HL-60 (cell line): ENCODE data around the gene JMJD4.

Source experiments
- DNase-seq, 2 experiments: peaks; one replicate each; pipeline ENCODE4 v3.0.0-alpha.2; 2010 to 2020; ENCODE audit warnings: low read depth in 1 of 2, low spot score in 1 of 2
- H3K27ac ChIP-seq: fragments of 250-450 bp; sonication (Bioruptor Pico); replicated peaks from 2 replicates; pipeline ENCODE4 v1.5.1; 2020; ENCODE audit warnings: mild to moderate bottlenecking, moderate library complexity
- H3K27me3 ChIP-seq: fragments of 250-450 bp; sonication (Bioruptor Pico); 2 replicates; pipeline ENCODE4 v1.5.1; 2021; ENCODE audit warnings: mild to moderate bottlenecking, moderate library complexity; ENCODE audit not compliant: insufficient read depth, poor library complexity, severe bottlenecking
- H3K4me3 ChIP-seq: replicated peaks from 2 replicates; pipeline ENCODE4 v1.5.1; 2011; ENCODE audit warnings: mild to moderate bottlenecking, control low read depth, low read length; ENCODE audit not compliant: insufficient read depth
- GABPA ChIP-seq: IDR thresholded peaks from 2 replicates; pipeline ENCODE4 v1.6.1; 2012; ENCODE audit warnings: low read depth
- POLR2AphosphoS5 ChIP-seq: IDR thresholded peaks from 2 replicates; pipeline ENCODE4 v1.6.1; 2012; ENCODE audit warnings: low read depth
- SPI1 ChIP-seq: IDR thresholded peaks from 2 replicates; pipeline ENCODE4 v1.6.1; 2012; ENCODE audit warnings: low read depth, mild to moderate bottlenecking, borderline replicate concordance
- TF ChIP-seq, protein P1 (sequence below): IDR thresholded peaks from 2 replicates; pipeline ENCODE4 v1.6.1; 2012; ENCODE audit warnings: low read depth; ENCODE audit not compliant: insufficient replicate concordance
- TF ChIP-seq, protein P2 (sequence below): IDR thresholded peaks from one replicate; pipeline ENCODE4 v1.5.1; 2011; ENCODE audit warnings: low read length, control low read depth, inconsistent platforms; ENCODE audit not compliant: insufficient read depth

The JMJD4 gene

DNA sequence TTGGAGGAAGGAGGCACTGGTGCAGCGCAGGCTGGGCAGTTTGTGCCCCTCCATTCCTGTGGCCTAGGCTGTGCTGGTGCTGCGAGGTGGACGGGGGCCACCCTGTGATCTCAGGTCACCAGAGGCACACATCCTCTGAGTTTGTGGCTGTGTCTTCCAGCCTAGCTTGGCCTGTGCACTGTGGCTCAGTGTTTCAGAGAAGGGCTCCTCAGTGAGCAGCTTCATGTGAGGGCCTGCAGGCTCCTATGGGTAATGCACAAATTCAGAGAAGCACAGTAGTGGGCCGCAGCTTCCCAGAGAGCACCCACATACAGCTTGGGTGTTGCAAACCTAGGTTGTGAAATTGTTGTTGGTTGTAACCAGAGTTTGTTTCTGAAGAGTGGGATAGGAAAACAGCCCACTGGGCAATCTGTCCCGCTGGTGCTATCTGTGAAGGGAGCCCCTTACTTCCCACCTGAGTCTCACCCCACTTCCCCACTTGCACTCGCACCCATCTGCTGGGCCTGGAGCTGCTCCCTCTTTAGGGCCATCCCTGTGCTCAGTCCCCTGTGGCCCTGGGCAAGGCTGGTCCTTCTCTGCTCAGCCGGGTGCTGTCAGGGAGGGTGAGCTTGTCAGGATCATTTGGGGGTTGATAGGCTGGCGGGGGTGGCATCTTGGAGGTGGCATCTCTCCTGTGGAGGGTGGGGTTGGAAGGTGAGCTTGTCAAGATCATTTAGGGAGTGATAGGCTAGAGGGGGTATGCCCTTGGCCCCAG, 30.3 kb upstream of the JMJD4 start:
- no peak overlapping the region for H3K27ac ChIP-seq
- no peaks in the 10 kb centered on the region for H3K27me3 ChIP-seq
- no peak overlapping the region for H3K4me3 ChIP-seq
- TF ChIP-seq POLR2AphosphoS5 (no peak), SPI1 (no peak), GABPA (no peak)
- TF ChIP-seq, protein P1, sequence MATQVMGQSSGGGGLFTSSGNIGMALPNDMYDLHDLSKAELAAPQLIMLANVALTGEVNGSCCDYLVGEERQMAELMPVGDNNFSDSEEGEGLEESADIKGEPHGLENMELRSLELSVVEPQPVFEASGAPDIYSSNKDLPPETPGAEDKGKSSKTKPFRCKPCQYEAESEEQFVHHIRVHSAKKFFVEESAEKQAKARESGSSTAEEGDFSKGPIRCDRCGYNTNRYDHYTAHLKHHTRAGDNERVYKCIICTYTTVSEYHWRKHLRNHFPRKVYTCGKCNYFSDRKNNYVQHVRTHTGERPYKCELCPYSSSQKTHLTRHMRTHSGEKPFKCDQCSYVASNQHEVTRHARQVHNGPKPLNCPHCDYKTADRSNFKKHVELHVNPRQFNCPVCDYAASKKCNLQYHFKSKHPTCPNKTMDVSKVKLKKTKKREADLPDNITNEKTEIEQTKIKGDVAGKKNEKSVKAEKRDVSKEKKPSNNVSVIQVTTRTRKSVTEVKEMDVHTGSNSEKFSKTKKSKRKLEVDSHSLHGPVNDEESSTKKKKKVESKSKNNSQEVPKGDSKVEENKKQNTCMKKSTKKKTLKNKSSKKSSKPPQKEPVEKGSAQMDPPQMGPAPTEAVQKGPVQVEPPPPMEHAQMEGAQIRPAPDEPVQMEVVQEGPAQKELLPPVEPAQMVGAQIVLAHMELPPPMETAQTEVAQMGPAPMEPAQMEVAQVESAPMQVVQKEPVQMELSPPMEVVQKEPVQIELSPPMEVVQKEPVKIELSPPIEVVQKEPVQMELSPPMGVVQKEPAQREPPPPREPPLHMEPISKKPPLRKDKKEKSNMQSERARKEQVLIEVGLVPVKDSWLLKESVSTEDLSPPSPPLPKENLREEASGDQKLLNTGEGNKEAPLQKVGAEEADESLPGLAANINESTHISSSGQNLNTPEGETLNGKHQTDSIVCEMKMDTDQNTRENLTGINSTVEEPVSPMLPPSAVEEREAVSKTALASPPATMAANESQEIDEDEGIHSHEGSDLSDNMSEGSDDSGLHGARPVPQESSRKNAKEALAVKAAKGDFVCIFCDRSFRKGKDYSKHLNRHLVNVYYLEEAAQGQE: no peak
- TF ChIP-seq, protein P2, sequence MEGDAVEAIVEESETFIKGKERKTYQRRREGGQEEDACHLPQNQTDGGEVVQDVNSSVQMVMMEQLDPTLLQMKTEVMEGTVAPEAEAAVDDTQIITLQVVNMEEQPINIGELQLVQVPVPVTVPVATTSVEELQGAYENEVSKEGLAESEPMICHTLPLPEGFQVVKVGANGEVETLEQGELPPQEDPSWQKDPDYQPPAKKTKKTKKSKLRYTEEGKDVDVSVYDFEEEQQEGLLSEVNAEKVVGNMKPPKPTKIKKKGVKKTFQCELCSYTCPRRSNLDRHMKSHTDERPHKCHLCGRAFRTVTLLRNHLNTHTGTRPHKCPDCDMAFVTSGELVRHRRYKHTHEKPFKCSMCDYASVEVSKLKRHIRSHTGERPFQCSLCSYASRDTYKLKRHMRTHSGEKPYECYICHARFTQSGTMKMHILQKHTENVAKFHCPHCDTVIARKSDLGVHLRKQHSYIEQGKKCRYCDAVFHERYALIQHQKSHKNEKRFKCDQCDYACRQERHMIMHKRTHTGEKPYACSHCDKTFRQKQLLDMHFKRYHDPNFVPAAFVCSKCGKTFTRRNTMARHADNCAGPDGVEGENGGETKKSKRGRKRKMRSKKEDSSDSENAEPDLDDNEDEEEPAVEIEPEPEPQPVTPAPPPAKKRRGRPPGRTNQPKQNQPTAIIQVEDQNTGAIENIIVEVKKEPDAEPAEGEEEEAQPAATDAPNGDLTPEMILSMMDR: no peak
- peak; percentile 73 to 74 for DNase-seq

DNA sequence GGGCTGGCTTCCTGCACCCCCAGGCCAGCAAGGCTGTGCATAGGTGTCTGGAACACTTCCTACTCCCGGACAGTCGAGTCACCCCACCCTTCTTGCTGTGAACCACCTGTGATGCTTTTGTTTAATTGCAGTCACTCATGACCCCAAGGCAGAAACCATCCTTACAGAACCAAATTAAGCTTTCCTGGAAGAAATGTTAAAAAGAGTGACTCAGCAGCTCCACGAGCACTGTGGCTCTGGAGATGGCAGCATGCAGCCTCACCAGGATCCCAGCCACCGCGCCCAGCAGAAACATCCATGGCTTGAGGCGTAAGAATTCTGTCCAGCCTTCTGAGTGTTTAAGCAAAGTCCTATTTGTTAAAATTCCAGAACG, 28.9 kb upstream of the JMJD4 start:
- no peaks in the 10 kb centered on the region for H3K27me3 ChIP-seq
- TF ChIP-seq POLR2AphosphoS5 (no peak), GABPA (no peak), SPI1 (no peak)
- TF ChIP-seq, protein P2: no peak
- TF ChIP-seq, protein P1: no peak
- no peak for DNase-seq
- H3K4me3 ChIP-seq: no peak overlapping the region
- no peak overlapping the region for H3K27ac ChIP-seq

DNA sequence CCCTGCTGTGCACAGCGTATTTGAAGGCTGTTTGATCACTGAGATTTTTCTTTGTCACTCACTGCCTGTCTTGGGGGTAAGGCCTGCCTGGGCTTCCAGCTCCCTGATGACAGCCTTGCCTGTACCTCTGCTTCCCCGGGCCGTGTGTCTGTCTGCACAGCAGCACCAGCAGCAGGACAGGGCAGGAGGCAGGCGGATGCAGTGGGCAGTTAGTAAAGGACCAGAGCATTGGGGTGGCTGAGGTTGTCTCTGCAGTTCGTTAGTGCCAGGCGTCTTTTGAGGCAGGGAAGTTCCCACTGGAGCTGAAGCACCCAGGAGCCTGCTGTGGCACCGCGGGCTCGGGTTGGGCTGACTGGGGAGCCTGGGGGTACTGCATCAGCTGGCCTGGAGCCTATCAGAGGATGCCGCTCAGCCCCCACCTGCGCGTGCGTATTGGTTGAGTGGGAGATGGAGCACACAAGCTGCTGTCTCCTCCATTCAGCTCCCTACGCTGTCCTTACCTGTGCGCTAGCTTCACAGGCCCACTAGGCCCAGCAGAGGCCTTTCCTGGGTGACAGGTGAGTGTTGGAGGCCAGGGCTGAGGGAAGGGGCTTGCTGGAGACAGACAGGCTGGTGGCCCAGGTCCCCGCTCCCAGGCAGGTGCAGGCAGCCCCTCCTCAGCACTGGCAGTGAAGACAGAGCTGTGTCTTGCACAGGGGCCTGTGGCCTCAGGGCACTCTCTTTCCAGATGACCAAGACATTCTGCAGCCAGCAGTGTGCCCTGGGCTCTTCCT, 28.3 kb upstream of the JMJD4 start:
- H3K27ac ChIP-seq: no peak overlapping the region
- no peak for DNase-seq

More for the DNA sequence above, 28.3 kb upstream of the JMJD4 start:
- Histone ChIP-seq H3K4me3 (no peak overlapping the region), H3K27me3 (no peaks in the 10 kb centered on the region)
- TF ChIP-seq POLR2AphosphoS5: no peak
- TF ChIP-seq, protein P1: no peak
- no peak for TF ChIP-seq GABPA
- TF ChIP-seq, protein P2: no peak
- TF ChIP-seq SPI1: no peak
